GM20000 (cell line): ENCODE results near the gene VASN.
"Not testable (repeated sequence)": the region's sequence is repeated elsewhere in the genome, so short reads cannot be mapped to it uniquely, and the experiment has no call there.

Source experiments
- DNase-seq: peaks from one replicate; pipeline ENCODE4 v3.0.0; 2012; ENCODE audit warnings: low spot score
- TF ChIP-seq, protein P1 (sequence below): IDR thresholded peaks from 2 replicates; pipeline ENCODE4 v1.5.1; 2012; ENCODE audit warnings: mild to moderate bottlenecking, control low read depth; ENCODE audit errors: extremely low read depth, missing control alignments

Gene VASN

DNA sequence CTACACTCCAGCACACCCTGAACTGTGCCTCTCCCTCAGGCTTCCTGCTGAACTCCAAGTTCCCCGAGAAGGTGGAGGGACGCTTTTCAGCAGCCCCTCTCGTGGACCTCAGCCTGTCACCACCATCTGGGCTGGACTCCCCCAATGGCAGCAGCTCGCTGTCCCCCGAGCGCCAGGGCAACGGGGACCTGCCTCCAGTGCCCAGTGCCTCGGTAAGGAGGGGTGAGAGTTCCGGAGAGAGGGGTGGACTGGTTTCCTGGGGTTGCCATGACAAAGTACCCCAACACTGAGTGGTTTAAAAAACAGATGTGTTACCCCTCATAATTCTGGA lies 38.4 kb upstream of the VASN start:
- TF ChIP-seq, protein P1, sequence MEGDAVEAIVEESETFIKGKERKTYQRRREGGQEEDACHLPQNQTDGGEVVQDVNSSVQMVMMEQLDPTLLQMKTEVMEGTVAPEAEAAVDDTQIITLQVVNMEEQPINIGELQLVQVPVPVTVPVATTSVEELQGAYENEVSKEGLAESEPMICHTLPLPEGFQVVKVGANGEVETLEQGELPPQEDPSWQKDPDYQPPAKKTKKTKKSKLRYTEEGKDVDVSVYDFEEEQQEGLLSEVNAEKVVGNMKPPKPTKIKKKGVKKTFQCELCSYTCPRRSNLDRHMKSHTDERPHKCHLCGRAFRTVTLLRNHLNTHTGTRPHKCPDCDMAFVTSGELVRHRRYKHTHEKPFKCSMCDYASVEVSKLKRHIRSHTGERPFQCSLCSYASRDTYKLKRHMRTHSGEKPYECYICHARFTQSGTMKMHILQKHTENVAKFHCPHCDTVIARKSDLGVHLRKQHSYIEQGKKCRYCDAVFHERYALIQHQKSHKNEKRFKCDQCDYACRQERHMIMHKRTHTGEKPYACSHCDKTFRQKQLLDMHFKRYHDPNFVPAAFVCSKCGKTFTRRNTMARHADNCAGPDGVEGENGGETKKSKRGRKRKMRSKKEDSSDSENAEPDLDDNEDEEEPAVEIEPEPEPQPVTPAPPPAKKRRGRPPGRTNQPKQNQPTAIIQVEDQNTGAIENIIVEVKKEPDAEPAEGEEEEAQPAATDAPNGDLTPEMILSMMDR, result no peak
- DNase-seq, result no peak

DNA sequence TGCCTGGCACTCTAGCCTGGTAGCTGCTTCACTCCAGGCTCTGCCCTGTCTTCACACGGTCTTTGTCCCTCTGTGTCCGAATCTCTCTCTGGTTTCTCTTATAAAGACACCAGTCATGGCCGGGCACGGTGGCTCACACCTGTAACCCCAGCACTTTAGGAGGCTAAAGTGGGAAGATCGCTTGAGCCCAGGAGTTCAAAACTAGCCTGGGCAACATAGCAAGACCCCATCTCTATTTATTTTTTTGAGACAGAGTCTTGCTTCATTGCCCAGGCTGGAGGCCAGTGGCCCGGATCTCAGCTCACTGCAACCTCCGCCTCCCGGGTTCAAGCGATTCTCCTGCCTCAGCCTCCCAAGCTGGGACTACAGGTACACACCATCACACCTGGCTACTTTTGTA lies 37.9 kb upstream of the VASN start:
- DNase-seq, result not testable (repeated sequence)

DNA sequence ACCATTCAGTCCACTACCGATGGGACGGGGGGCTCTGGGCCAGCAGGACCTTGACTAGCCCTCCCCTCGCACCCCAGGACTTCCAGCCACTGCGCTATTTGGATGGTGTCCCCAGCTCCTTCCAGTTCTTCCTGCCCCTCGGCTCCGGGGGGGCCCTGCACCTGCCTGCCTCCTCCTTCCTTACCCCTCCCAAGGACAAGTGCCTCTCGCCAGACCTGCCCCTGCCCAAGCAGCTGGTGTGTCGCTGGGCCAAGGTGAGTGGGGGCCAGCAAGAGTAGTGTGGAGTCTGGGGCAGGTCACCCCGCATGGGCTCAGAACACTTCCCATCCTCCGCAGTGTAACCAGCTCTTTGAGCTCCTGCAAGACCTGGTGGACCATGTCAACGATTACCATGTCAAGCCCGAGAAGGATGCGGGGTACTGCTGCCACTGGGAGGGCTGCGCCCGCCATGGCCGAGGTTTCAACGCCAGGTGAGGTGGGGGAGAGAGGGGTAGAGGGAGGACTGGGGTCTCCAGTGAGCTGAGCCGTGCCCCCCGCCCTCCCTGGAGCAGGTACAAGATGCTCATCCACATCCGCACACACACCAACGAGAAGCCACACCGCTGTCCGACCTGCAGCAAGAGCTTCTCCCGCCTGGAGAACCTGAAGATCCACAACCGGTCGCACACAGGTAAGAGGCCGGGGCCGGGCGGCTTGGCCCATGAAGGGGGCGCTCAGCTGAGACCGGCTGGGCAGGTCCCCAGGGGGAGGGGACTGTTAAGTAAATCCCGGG lies 36.7 kb upstream of the VASN start:
- DNase-seq, result no peak
- TF ChIP-seq, protein P1, result no peak

DNA sequence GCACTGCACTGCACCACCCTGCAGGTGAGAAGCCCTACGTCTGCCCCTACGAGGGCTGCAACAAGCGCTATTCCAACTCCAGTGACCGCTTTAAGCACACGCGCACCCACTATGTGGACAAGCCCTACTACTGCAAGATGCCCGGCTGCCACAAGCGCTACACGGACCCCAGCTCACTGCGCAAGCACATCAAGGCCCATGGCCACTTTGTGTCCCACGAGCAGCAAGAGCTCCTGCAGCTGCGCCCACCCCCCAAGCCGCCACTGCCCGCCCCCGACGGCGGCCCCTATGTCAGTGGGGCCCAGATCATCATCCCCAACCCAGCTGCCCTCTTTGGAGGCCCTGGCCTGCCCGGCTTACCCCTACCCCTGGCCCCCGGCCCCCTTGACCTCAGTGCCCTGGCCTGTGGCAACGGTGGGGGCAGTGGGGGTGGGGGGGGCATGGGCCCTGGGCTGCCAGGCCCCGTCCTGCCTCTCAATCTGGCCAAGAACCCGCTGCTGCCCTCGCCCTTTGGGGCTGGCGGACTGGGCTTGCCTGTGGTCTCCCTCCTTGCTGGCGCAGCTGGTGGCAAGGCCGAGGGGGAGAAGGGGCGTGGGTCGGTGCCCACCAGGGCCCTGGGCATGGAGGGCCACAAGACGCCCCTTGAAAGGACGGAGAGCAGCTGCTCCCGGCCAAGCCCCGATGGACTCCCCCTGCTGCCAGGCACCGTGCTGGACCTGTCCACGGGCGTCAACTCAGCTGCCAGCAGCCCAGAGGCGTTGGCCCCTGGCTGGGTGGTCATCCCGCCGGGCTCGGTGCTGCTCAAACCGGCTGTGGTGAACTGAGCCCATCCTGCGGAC lies 34.7 kb upstream of the VASN start:
- DNase-seq, result no peak
- TF ChIP-seq, protein P1, result no peak

GRCh38 chr16:4337540-4338088 lies 34.0 kb upstream of the VASN start:
- no peak for DNase-seq
- TF ChIP-seq, protein P1, result no peak

GRCh38 chr16:4338125-4338582 lies 33.5 kb upstream of the VASN start:
- TF ChIP-seq, protein P1, result no peak
- DNase-seq, result no peak

DNA sequence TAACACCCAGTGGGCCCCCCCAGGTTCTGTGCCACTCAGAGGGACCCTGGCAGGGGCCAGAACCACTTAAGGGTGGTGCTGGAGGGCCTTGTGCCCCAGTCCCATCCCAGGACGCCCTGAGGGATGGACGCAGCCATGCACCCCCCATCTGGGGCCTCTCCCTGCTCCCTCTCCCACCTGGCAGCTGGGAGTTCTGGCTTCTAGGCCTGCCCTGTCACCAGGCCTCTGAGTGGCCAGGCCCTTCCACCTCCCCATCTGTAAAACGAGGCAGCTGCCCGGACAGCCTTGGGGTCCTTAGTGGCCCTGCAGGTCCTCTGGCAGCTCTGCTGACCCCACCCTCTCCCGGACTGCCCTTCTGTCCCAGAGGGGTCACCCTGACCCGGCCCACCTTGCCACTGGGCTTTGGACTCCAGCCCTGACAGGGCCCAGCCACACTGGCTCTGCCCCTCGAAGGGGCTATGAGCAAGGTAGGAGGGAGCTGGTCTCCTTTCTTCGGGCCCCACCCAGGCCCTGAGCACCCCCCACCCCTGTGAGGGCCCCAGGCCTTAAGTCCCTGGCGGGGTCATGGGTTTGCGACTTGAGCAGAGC lies 32.8 kb upstream of the VASN start:
- DNase-seq, result no peak
- TF ChIP-seq, protein P1, result no peak
